Caco-2 (cell line): ENCODE data around the gene PNMA1. TPM values are rescaled to one million over a fixed set of nuclear protein-coding genes. Genes with fewer than 3 reads are reported as not detected.

Source experiments
- BruUV-seq: library from RNA; stranded (reverse); fragments of 400-500 nt; replicated peaks from 2 replicates; lab custom pipeline; 2021; lab: Mats Ljungman, UMichigan
- CTCF ChIA-PET: fragments of 300-600 bp; sonication (Branson Sonifier 250); formaldehyde crosslinking; loops from one replicate; lab custom pipeline; 2022; ENCODE audit warnings: antibody characterized with exemption; lab: Charles Lee
- POLR2A ChIA-PET: fragments of 300-600 bp; sonication (Branson Sonifier 250); formaldehyde crosslinking; loops from one replicate; lab custom pipeline; 2022; ENCODE audit warnings: antibody characterized with exemption; lab: Charles Lee
- DNase-seq, 2 experiments: peaks; one replicate each; pipeline versions ENCODE4 v3.0.0 to v3.0.0-alpha.2; 2020 to 2022
- H3K27me3 ChIP-seq: replicated peaks from 2 replicates; pipeline ENCODE4 v1.6.0; 2011; ENCODE audit warnings: low read length; ENCODE audit not compliant: control insufficient read depth, insufficient read depth
- H3K36me3 ChIP-seq: 2 replicates; pipeline ENCODE4 v1.5.1; 2011; ENCODE audit warnings: low read length; ENCODE audit not compliant: control insufficient read depth, insufficient read depth
- H3K4me1 ChIP-seq: fragments of 250-450 bp; sonication (Bioruptor Pico); 2 replicates; pipeline ENCODE4 v1.5.1; 2020; ENCODE audit warnings: mild to moderate bottlenecking
- H3K4me3 ChIP-seq: 2 replicates; pipeline ENCODE4 v1.5.1; 2011; ENCODE audit warnings: low read depth, mild to moderate bottlenecking, control low read depth, low read length
- H3K9me3 ChIP-seq: fragments of 250-450 bp; sonication (Bioruptor Pico); 2 replicates; pipeline ENCODE4 v1.5.1; 2020; ENCODE audit warnings: mild to moderate bottlenecking, moderate library complexity
- H3K27ac Mint-ChIP-seq: one replicate; pipeline ENCODE4 v1.8.0; 2022; ENCODE audit warnings: mixed read lengths; ENCODE audit not compliant: unreplicated experiment
- H3K27me3 Mint-ChIP-seq: one replicate; pipeline ENCODE4 v1.8.0; 2022; ENCODE audit warnings: mixed read lengths; ENCODE audit not compliant: insufficient read depth, unreplicated experiment
- H3K36me3 Mint-ChIP-seq: one replicate; pipeline ENCODE4 v1.8.0; 2022; ENCODE audit warnings: mild to moderate bottlenecking, mixed read lengths; ENCODE audit not compliant: insufficient read depth, unreplicated experiment
- H3K4me1 Mint-ChIP-seq: one replicate; pipeline ENCODE4 v1.8.0; 2022; ENCODE audit warnings: low read depth, mixed read lengths; ENCODE audit not compliant: unreplicated experiment
- H3K4me3 Mint-ChIP-seq: one replicate; pipeline ENCODE4 v1.8.0; 2022; ENCODE audit warnings: mild to moderate bottlenecking, moderate library complexity, mixed read lengths; ENCODE audit not compliant: unreplicated experiment
- H3K9me3 Mint-ChIP-seq: one replicate; pipeline ENCODE4 v1.8.0; 2022; ENCODE audit warnings: mixed read lengths; ENCODE audit not compliant: unreplicated experiment
- CTCF ChIP-seq, 2 experiments: fragments of 200-600 bp in 1 of 2; IDR thresholded peaks; 1 replicate in 1 of 2; 2 replicates in 1 of 2; pipeline versions ENCODE4 v1.5.1 to v1.8.0; 2011 to 2022; ENCODE audit warnings: antibody characterized with exemption in 1 of 2, control low read depth in 1 of 2, inconsistent platforms in 1 of 2, low read depth in 1 of 2, low read length in 1 of 2, mild to moderate bottlenecking in 1 of 2, moderate library complexity in 1 of 2; ENCODE audit not compliant: insufficient read depth in 1 of 2, severe bottlenecking in 1 of 2, unreplicated experiment in 1 of 2
- intact Hi-C: fragments of 100-400 bp; cut with micrococcal nuclease; formaldehyde crosslinking; loops from one replicate; pipeline ENCODE4 v1.10.0; 2022; ENCODE audit not compliant: unreplicated experiment
- total RNA-seq: library from RNA; stranded (reverse); gene quantifications from 2 replicates; pipeline ENCODE4 v1.2.3, GENCODE V29; 2022

Gene PNMA1
- total RNA-seq, 1 experiment from 2014 or later = 38.8 TPM

DNA sequence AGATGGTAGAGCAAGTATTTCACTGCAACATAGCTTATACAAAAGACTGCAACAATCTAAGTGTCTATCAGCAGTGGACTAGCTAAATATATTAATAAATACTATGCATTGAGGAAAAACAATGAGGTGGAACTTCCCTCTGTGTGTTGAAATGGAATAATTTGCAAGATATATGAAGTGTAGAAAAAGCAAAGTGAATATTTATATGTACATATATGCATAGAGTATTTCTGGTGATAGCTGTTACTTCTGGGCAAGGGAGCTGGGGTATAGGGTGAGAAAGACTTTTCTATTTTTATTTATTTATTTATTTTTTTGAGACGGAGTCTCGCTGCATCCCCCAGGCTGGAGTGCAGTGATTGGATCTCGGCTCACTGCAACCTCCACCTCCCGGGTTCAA is 35.5 kb downstream of the PNMA1 start:
- TF ChIP-seq CTCF (IDR thresholded peaks at IDR 0.05; ENCODE audit: insufficient read depth in 1 of 2, low read depth in 1 of 2, low read length in 1 of 2, severe bottlenecking in 1 of 2, unreplicated experiment in 1 of 2) = no peak
- Histone ChIP-seq H3K4me1 (no peaks in the 10 kb centered on the region), H3K27me3 (no peaks in the 10 kb centered on the region), H3K36me3 (no peaks in the 10 kb centered on the region), H3K4me3 (no peak overlapping the region), H3K9me3 (no peaks in the 10 kb centered on the region)
- Mint-ChIP-seq H3K27ac (no peak overlapping the region), H3K27me3 (no peaks in the 10 kb centered on the region), H3K4me1 (no peaks in the 10 kb centered on the region), H3K4me3 (no peak overlapping the region), H3K9me3 (no peaks in the 10 kb centered on the region), H3K36me3 (no peaks in the 10 kb centered on the region)
- CTCF ChIA-PET = interaction anchor here (0.5 to 1.1 kb wide), 3 partner anchors 9 to 79 kb away, joined by 3 to 6 read pairs (median 3); no protein-coding TSS in a partner anchor
- DNase-seq = no peak
- intact Hi-C loops = no loop called here
- POLR2A ChIA-PET = no interaction called here
- no TSS peak for BruUV-seq

GRCh38 chr14:73674986-73675385 is 39.2 kb downstream of the PNMA1 start:
- H3K4me3 Mint-ChIP-seq = no peak overlapping the region
- no peaks in the 10 kb centered on the region for H3K27me3 Mint-ChIP-seq
- H3K9me3 Mint-ChIP-seq = no peaks in the 10 kb centered on the region
- DNase-seq = peak in 1 of 2 experiments; percentile 3
- BruUV-seq = no TSS peak
- CTCF ChIA-PET = no interaction called here
- POLR2A ChIA-PET = no interaction called here
- TF ChIP-seq CTCF (IDR thresholded peaks at IDR 0.05; ENCODE audit: insufficient read depth in 1 of 2, low read depth in 1 of 2, low read length in 1 of 2, severe bottlenecking in 1 of 2, unreplicated experiment in 1 of 2) = no peak
- no peaks in the 10 kb centered on the region for H3K4me1 Mint-ChIP-seq
- Histone ChIP-seq H3K9me3 (no peaks in the 10 kb centered on the region), H3K4me3 (no peak overlapping the region), H3K4me1 (no peaks in the 10 kb centered on the region), H3K36me3 (no peaks in the 10 kb centered on the region), H3K27me3 (no peaks in the 10 kb centered on the region)
- intact Hi-C loops = no loop called here
- no peaks in the 10 kb centered on the region for H3K36me3 Mint-ChIP-seq
- no peak overlapping the region for H3K27ac Mint-ChIP-seq

GRCh38 chr14:73667854-73668253 is 46.3 kb downstream of the PNMA1 start:
- intact Hi-C loops = no loop called here
- peaks cover 14% of the 10 kb centered on the region for H3K4me1 Mint-ChIP-seq
- CTCF ChIA-PET = no interaction called here
- H3K4me3 Mint-ChIP-seq = no peak overlapping the region
- DNase-seq = no peak
- TF ChIP-seq CTCF (IDR thresholded peaks at IDR 0.05; ENCODE audit: insufficient read depth in 1 of 2, low read depth in 1 of 2, low read length in 1 of 2, severe bottlenecking in 1 of 2, unreplicated experiment in 1 of 2) = no peak
- Histone ChIP-seq H3K4me1 (peaks cover 14% of the 10 kb centered on the region), H3K36me3 (no peaks in the 10 kb centered on the region), H3K9me3 (no peaks in the 10 kb centered on the region), H3K4me3 (no peak overlapping the region), H3K27me3 (no peaks in the 10 kb centered on the region)
- H3K27ac Mint-ChIP-seq = no peak overlapping the region
- H3K27me3 Mint-ChIP-seq = no peaks in the 10 kb centered on the region
- H3K9me3 Mint-ChIP-seq = no peaks in the 10 kb centered on the region
- peaks cover under 1% of the 10 kb centered on the region for H3K36me3 Mint-ChIP-seq
- POLR2A ChIA-PET = no interaction called here
- no TSS peak for BruUV-seq
